C4-2B (cell line): ENCODE measurements around the gene FARP2.

Source experiments
- CTCF ChIP-seq: fragments of 450-650 bp; conservative IDR thresholded peaks from 2 replicates; pipeline ENCODE4 v1.5.1; 2017; ENCODE audit warnings: mild to moderate bottlenecking
- ZFX ChIP-seq: fragments of 450-650 bp; IDR thresholded peaks from 2 replicates; pipeline ENCODE4 v1.6.1; 2017

- no peak for TF ChIP-seq CTCF
- TF ChIP-seq ZFX: no peak
Observed at GRCh38 chr2:241495172-241496002, 139.3 kb downstream of the FARP2 start.
